GM11168 (cell line): ENCODE measurements around the gene QRICH2.

Experiments
- in situ Hi-C: fragments of 300-500 bp; cut with MboI; formaldehyde crosslinking; loops from one replicate; pipeline ENCODE4 v1.12.0; 2022; ENCODE audit warnings: low sequenced_read_pairs; ENCODE audit not compliant: unreplicated experiment

The QRICH2 gene

GRCh38 chr17:76333673-76334505, 25.8 kb upstream of the QRICH2 start:
- in situ Hi-C loops, result no loop called here

- in situ Hi-C loops, result no loop called here
Observed at GRCh38 chr17:76331083-76331482, 23.0 kb upstream of the QRICH2 start.

GRCh38 chr17:76329664-76330063, 21.6 kb upstream of the QRICH2 start:
- in situ Hi-C loops, result no loop called here

- in situ Hi-C loops, result no loop called here
Observed at GRCh38 chr17:76327696-76328095, 19.6 kb upstream of the QRICH2 start.

GRCh38 chr17:76326306-76326705, 18.2 kb upstream of the QRICH2 start:
- in situ Hi-C loops, result no loop called here

GRCh38 chr17:76318586-76318985, 10.5 kb upstream of the QRICH2 start:
- in situ Hi-C loops, result loop anchor here (25.0 kb wide), 1 partner anchor 406 kb away; the partner anchor contains the start of gene MRPL38

GRCh38 chr17:76317535-76317934, 9.5 kb upstream of the QRICH2 start:
- in situ Hi-C loops, result loop anchor here (25.0 kb wide), 1 partner anchor 405 kb away; the partner anchor contains the start of gene MRPL38

- in situ Hi-C loops, result loop anchor here (25.0 kb wide), 1 partner anchor 402 kb away; the partner anchor contains the start of gene MRPL38
Observed at GRCh38 chr17:76314392-76315227, 6.5 kb upstream of the QRICH2 start.

GRCh38 chr17:76312735-76313134, 4.7 kb upstream of the QRICH2 start:
- in situ Hi-C loops, result loop anchor here (25.0 kb wide), 1 partner anchor 400 kb away; the partner anchor contains the start of gene MRPL38

GRCh38 chr17:76309461-76309860, 1.4 kb upstream of the QRICH2 start:
- in situ Hi-C loops, result loop anchor here (25.0 kb wide), 1 partner anchor 397 kb away; the partner anchor contains the start of gene MRPL38

GRCh38 chr17:76307299-76307965, 644 bp downstream of the QRICH2 start:
- in situ Hi-C loops, result loop anchor here (25.0 kb wide), 1 partner anchor 395 kb away; the partner anchor contains the start of gene MRPL38

- in situ Hi-C loops, result loop anchor here (25.0 kb wide), 1 partner anchor 393 kb away; the partner anchor contains the start of gene MRPL38
Observed at GRCh38 chr17:76305135-76305454, 3.0 kb downstream of the QRICH2 start.

GRCh38 chr17:76304226-76305134, 3.6 kb downstream of the QRICH2 start:
- in situ Hi-C loops, result loop anchor here (5.0 to 25.0 kb wide), 2 partner anchors 93 to 392 kb away; partner anchors contain the start of gene MRPL38

GRCh38 chr17:76297436-76297835, 10.6 kb downstream of the QRICH2 start:
- in situ Hi-C loops, result loop anchor here (25.0 kb wide), 1 partner anchor 285 kb away; the partner anchor contains the start of gene CDK3

GRCh38 chr17:76296889-76297288, 11.2 kb downstream of the QRICH2 start:
- in situ Hi-C loops, result loop anchor here (25.0 kb wide), 1 partner anchor 285 kb away; the partner anchor contains the start of gene CDK3

GRCh38 chr17:76296186-76296585, 11.9 kb downstream of the QRICH2 start:
- in situ Hi-C loops, result loop anchor here (25.0 kb wide), 1 partner anchor 284 kb away; the partner anchor contains the start of gene CDK3

- in situ Hi-C loops, result loop anchor here (25.0 kb wide), 1 partner anchor 281 kb away; the partner anchor contains the start of gene CDK3
Observed at GRCh38 chr17:76293106-76293505, 15.0 kb downstream of the QRICH2 start.

- in situ Hi-C loops, result loop anchor here (25.0 kb wide), 1 partner anchor 280 kb away; the partner anchor contains the start of gene CDK3
Observed at GRCh38 chr17:76292567-76292966, 15.5 kb downstream of the QRICH2 start.
